Measurements from ENCODE around the gene SEPTIN8. TPM values are rescaled to one million over a fixed set of nuclear protein-coding genes. Genes with fewer than 3 reads are reported as not detected.

SEPTIN8 gene
- total RNA-seq, 1 experiment from 2014 or later = 48.5 TPM

- BruUV-seq (replicated peaks) = no TSS peak
Measured at GRCh38 chr5:132733499-132734148, 43.4 kb downstream of the SEPTIN8 start.

GRCh38 chr5:132729896-132730295 is 47.1 kb downstream of the SEPTIN8 start:
- Mint-ChIP-seq H3K27me3 (ENCODE audit: unreplicated experiment) (no peaks in the 10 kb centered on the region), H3K9me3 (ENCODE audit: low read depth, unreplicated experiment) (no peaks in the 10 kb centered on the region), H3K4me1 (ENCODE audit: low read depth, unreplicated experiment) (no peaks in the 10 kb centered on the region), H3K36me3 (ENCODE audit: insufficient read depth, unreplicated experiment) (no peaks in the 10 kb centered on the region), H3K27ac (ENCODE audit: unreplicated experiment) (no peak overlapping the region), H3K4me3 (ENCODE audit: low read depth, unreplicated experiment) (no peak overlapping the region)
- BruUV-seq (replicated peaks) = no TSS peak
- intact Hi-C loops (cut with micrococcal nuclease; ENCODE audit: unreplicated experiment) = no loop called here
- DNase-seq = no peak
- CTCF ChIA-PET = no interaction called here
- TF ChIP-seq, protein P1, sequence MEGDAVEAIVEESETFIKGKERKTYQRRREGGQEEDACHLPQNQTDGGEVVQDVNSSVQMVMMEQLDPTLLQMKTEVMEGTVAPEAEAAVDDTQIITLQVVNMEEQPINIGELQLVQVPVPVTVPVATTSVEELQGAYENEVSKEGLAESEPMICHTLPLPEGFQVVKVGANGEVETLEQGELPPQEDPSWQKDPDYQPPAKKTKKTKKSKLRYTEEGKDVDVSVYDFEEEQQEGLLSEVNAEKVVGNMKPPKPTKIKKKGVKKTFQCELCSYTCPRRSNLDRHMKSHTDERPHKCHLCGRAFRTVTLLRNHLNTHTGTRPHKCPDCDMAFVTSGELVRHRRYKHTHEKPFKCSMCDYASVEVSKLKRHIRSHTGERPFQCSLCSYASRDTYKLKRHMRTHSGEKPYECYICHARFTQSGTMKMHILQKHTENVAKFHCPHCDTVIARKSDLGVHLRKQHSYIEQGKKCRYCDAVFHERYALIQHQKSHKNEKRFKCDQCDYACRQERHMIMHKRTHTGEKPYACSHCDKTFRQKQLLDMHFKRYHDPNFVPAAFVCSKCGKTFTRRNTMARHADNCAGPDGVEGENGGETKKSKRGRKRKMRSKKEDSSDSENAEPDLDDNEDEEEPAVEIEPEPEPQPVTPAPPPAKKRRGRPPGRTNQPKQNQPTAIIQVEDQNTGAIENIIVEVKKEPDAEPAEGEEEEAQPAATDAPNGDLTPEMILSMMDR (IDR thresholded peaks at IDR 0.05; ENCODE audit: unreplicated experiment) = no peak

More at GRCh38 chr5:132733499-132734148, 43.4 kb downstream of the SEPTIN8 start:
- no peak for DNase-seq
- Mint-ChIP-seq H3K27me3 (ENCODE audit: unreplicated experiment) (no peaks in the 10 kb centered on the region), H3K9me3 (ENCODE audit: low read depth, unreplicated experiment) (no peaks in the 10 kb centered on the region), H3K27ac (ENCODE audit: unreplicated experiment) (no peak overlapping the region), H3K4me3 (ENCODE audit: low read depth, unreplicated experiment) (no peak overlapping the region), H3K36me3 (ENCODE audit: insufficient read depth, unreplicated experiment) (peaks cover 21% of the 10 kb centered on the region), H3K4me1 (ENCODE audit: low read depth, unreplicated experiment) (peaks cover 25% of the 10 kb centered on the region)
- intact Hi-C loops (cut with micrococcal nuclease; ENCODE audit: unreplicated experiment) = no loop called here
- CTCF ChIA-PET = no interaction called here
- TF ChIP-seq, protein P1 (IDR thresholded peaks at IDR 0.05; ENCODE audit: unreplicated experiment) = no peak

DNA sequence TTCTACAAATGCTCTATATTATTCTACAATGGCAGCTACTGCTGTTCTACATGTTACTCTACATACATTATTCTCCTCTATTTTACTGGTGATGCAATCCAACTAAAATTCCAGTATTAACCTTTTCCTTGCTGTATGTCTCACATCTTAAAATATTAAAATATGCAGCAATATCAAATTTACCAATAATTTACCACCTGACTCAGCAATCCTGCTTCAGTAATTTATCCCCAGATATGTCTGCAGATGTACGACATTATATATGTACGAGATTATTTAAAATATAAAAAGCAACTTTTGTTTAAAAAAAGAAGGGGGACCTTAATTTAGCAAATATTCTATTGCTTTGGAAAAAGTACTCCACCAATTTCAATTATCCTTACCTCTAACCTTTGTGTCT is 51.3 kb downstream of the SEPTIN8 start:
- BruUV-seq (replicated peaks) = no TSS peak
- Mint-ChIP-seq H3K9me3 (ENCODE audit: low read depth, unreplicated experiment) (no peaks in the 10 kb centered on the region), H3K36me3 (ENCODE audit: insufficient read depth, unreplicated experiment) (no peaks in the 10 kb centered on the region), H3K4me1 (ENCODE audit: low read depth, unreplicated experiment) (no peaks in the 10 kb centered on the region), H3K27ac (ENCODE audit: unreplicated experiment) (no peak overlapping the region), H3K4me3 (ENCODE audit: low read depth, unreplicated experiment) (no peak overlapping the region), H3K27me3 (ENCODE audit: unreplicated experiment) (no peaks in the 10 kb centered on the region)
- TF ChIP-seq, protein P1 (IDR thresholded peaks at IDR 0.05; ENCODE audit: unreplicated experiment) = no peak
- CTCF ChIA-PET = no interaction called here
- intact Hi-C loops (cut with micrococcal nuclease; ENCODE audit: unreplicated experiment) = no loop called here
- no peak for DNase-seq

GRCh38 chr5:132718544-132719312 is 58.3 kb downstream of the SEPTIN8 start:
- no TSS peak for BruUV-seq (replicated peaks)
- H3K27ac Mint-ChIP-seq (ENCODE audit: unreplicated experiment) = no peak overlapping the region

More at GRCh38 chr5:132718544-132719312, 58.3 kb downstream of the SEPTIN8 start:
- intact Hi-C loops (cut with micrococcal nuclease; ENCODE audit: unreplicated experiment) = loop anchor here (10.0 kb wide), 2 partner anchors 194 to 334 kb away; no protein-coding TSS in a partner anchor
- Mint-ChIP-seq H3K27me3 (ENCODE audit: unreplicated experiment) (no peaks in the 10 kb centered on the region), H3K4me3 (ENCODE audit: low read depth, unreplicated experiment) (no peak overlapping the region), H3K4me1 (ENCODE audit: low read depth, unreplicated experiment) (no peaks in the 10 kb centered on the region), H3K36me3 (ENCODE audit: insufficient read depth, unreplicated experiment) (no peaks in the 10 kb centered on the region), H3K9me3 (ENCODE audit: low read depth, unreplicated experiment) (no peaks in the 10 kb centered on the region)
- no peak for DNase-seq
- TF ChIP-seq, protein P1 (IDR thresholded peaks at IDR 0.05; ENCODE audit: unreplicated experiment) = no peak
- CTCF ChIA-PET = no interaction called here

Data from Calu3 (cell line).